IMR-90 (cell line): Measurements from ENCODE around the gene TBCC. TPM values are rescaled to one million over a fixed set of nuclear protein-coding genes. Genes with fewer than 3 reads are reported as not detected.

Experiments used
- ATAC-seq: fragments of 200-7000 bp; cut with Tn5 transposase; 2 replicates; pipeline ENCODE4 v1.9.1; 2020; ENCODE audit warnings: low read depth, mild to moderate bottlenecking, moderate library complexity
- BruUV-seq: library from RNA; stranded (reverse); fragments of 400-500 nt; replicated peaks from 2 replicates; lab custom pipeline; 2021; lab: Mats Ljungman, UMichigan
- CTCF ChIA-PET: fragments of 300-600 bp; formaldehyde crosslinking; extraction: SDS; loops from one replicate; lab custom pipeline; 2021; ENCODE audit warnings: antibody characterized with exemption; lab: Yijun Ruan, JAX
- POLR2A ChIA-PET: fragments of 300-600 bp; sonication (Branson Sonifier 250); formaldehyde crosslinking; loops from one replicate; lab custom pipeline; 2022; ENCODE audit warnings: antibody characterized with exemption; ENCODE audit not compliant: unreplicated experiment; lab: Charles Lee
- DNase-seq: peaks from one replicate; pipeline ENCODE4 v3.0.0; 2013
- H2AFZ ChIP-seq: replicated peaks from 2 replicates; pipeline ENCODE3; 2013; ENCODE audit warnings: low read length, mild to moderate bottlenecking; ENCODE audit not compliant: poor library complexity
- H2AK5ac ChIP-seq: 2 replicates; pipeline ENCODE4 v1.6.1; 2013; ENCODE audit warnings: low read depth, low read length, inconsistent platforms
- H2AK9ac ChIP-seq: replicated peaks from 2 replicates; pipeline ENCODE3; 2013; ENCODE audit warnings: mild to moderate bottlenecking, low read depth, low read length, moderate library complexity; ENCODE audit not compliant: poor library complexity
- H2BK120ac ChIP-seq: 2 replicates; pipeline ENCODE4 v1.6.1; 2013; ENCODE audit warnings: low read depth, low read length, inconsistent platforms
- H2BK15ac ChIP-seq: 3 replicates; pipeline ENCODE4 v1.6.1; 2013; ENCODE audit warnings: low read depth, low read length, inconsistent platforms
- H2BK20ac ChIP-seq: 2 replicates; pipeline ENCODE4 v1.6.1; 2013; ENCODE audit warnings: low read depth, mild to moderate bottlenecking, inconsistent platforms, low read length, moderate library complexity
- H2BK5ac ChIP-seq: 2 replicates; pipeline ENCODE4 v1.6.1; 2013; ENCODE audit warnings: mild to moderate bottlenecking, low read depth, low read length, inconsistent platforms; ENCODE audit not compliant: poor library complexity, severe bottlenecking
- H3K14ac ChIP-seq: replicated peaks from 2 replicates; pipeline ENCODE4 v1.6.1; 2013; ENCODE audit warnings: low read depth, low read length, inconsistent platforms
- H3K18ac ChIP-seq: 2 replicates; pipeline ENCODE4 v1.6.1; 2013; ENCODE audit warnings: low read depth, low read length, control low read depth
- H3K23ac ChIP-seq: 2 replicates; pipeline ENCODE4 v1.6.1; 2013; ENCODE audit warnings: low read depth, low read length, inconsistent platforms
- H3K27ac ChIP-seq: 2 replicates; pipeline ENCODE4 v1.5.1; 2013; ENCODE audit warnings: mild to moderate bottlenecking, control low read depth, low read length; ENCODE audit not compliant: insufficient read depth
- H3K27me3 ChIP-seq: 2 replicates; pipeline ENCODE4 v1.6.1; 2013; ENCODE audit warnings: low read length; ENCODE audit not compliant: control insufficient read depth, insufficient read depth
- H3K36me3 ChIP-seq: 2 replicates; pipeline ENCODE4 v1.6.1; 2013; ENCODE audit warnings: low read length, mixed read lengths; ENCODE audit not compliant: control insufficient read depth, insufficient read depth
- H3K4ac ChIP-seq: 2 replicates; pipeline ENCODE4 v1.6.1; 2013; ENCODE audit warnings: low read depth, low read length, inconsistent platforms
- H3K4me1 ChIP-seq: 2 replicates; pipeline ENCODE4 v1.6.1; 2013; ENCODE audit warnings: low read length, mixed read lengths; ENCODE audit not compliant: control insufficient read depth, insufficient read depth
- H3K4me2 ChIP-seq: 2 replicates; pipeline ENCODE4 v1.6.1; 2013; ENCODE audit warnings: low read depth, mild to moderate bottlenecking, control low read depth, low read length, moderate library complexity
- H3K4me3 ChIP-seq: 2 replicates; pipeline ENCODE4 v1.5.1; 2013; ENCODE audit warnings: low read depth, mild to moderate bottlenecking, control low read depth, low read length, moderate library complexity; ENCODE audit not compliant: insufficient read depth
- H3K56ac ChIP-seq: 2 replicates; pipeline ENCODE4 v1.6.1; 2013; ENCODE audit warnings: low read length, inconsistent platforms; ENCODE audit not compliant: insufficient read depth; ENCODE audit errors: extremely low read depth
- H3K79me1 ChIP-seq, 2 experiments: 2 replicates each; pipeline ENCODE4 v1.6.1; 2013; ENCODE audit warnings: low read length in 2 of 2, inconsistent platforms in 1 of 2, low read depth in 1 of 2
- H3K9ac ChIP-seq: 2 replicates; pipeline ENCODE4 v1.6.1; 2013; ENCODE audit warnings: low read depth, low read length, control low read depth
- H3K9me1 ChIP-seq: 2 replicates; pipeline ENCODE4 v1.6.1; 2013; ENCODE audit warnings: low read length, inconsistent platforms; ENCODE audit not compliant: insufficient read depth
- H3K9me3 ChIP-seq: 2 replicates; pipeline ENCODE4 v1.6.1; 2013; ENCODE audit warnings: low read length; ENCODE audit not compliant: control insufficient read depth, insufficient read depth
- H4K20me1 ChIP-seq: 2 replicates; pipeline ENCODE4 v1.6.1; 2013; ENCODE audit warnings: low read length, inconsistent platforms; ENCODE audit not compliant: insufficient read depth
- H4K5ac ChIP-seq: 2 replicates; pipeline ENCODE4 v1.6.1; 2013; ENCODE audit warnings: mild to moderate bottlenecking, low read depth, low read length, control low read depth
- H4K8ac ChIP-seq, 2 experiments: 2 replicates each; pipeline ENCODE4 v1.6.1; 2013; ENCODE audit warnings: low read depth in 2 of 2, low read length in 2 of 2, control low read depth in 1 of 2, inconsistent platforms in 1 of 2
- H4K91ac ChIP-seq: 2 replicates; pipeline ENCODE4 v1.6.1; 2013; ENCODE audit warnings: low read depth, low read length, inconsistent platforms; ENCODE audit not compliant: insufficient read depth
- BHLHE40 ChIP-seq: fragments of 150-350 bp; IDR thresholded peaks from 2 replicates; pipeline ENCODE4 v1.6.1; 2016; ENCODE audit warnings: mild to moderate bottlenecking, low read depth, low read length
- CEBPB ChIP-seq: IDR thresholded peaks from 2 replicates; pipeline ENCODE4 v1.6.1; 2012; ENCODE audit warnings: low read depth, low read length, improper control_type of control experiment
- CHD1 ChIP-seq: IDR thresholded peaks from 2 replicates; pipeline ENCODE4 v1.6.1; 2012; ENCODE audit warnings: low read depth, low read length, improper control_type of control experiment
- FOS ChIP-seq: fragments of 150-350 bp; IDR thresholded peaks from 2 replicates; pipeline ENCODE4 v1.6.1; 2016; ENCODE audit warnings: low read depth, low read length
- MAFK ChIP-seq: IDR thresholded peaks from 2 replicates; pipeline ENCODE4 v1.6.1; 2012; ENCODE audit warnings: low read depth, low read length, improper control_type of control experiment
- MAZ ChIP-seq: IDR thresholded peaks from 2 replicates; pipeline ENCODE4 v1.6.1; 2012; ENCODE audit warnings: low read depth, mild to moderate bottlenecking, low read length, improper control_type of control experiment, moderate library complexity, borderline replicate concordance
- MXI1 ChIP-seq: IDR thresholded peaks from 2 replicates; pipeline ENCODE4 v1.6.1; 2012; ENCODE audit warnings: low read depth, mild to moderate bottlenecking, low read length, moderate library complexity, borderline replicate concordance
- NFE2L2 ChIP-seq: fragments of 150-350 bp; IDR thresholded peaks from 2 replicates; pipeline ENCODE4 v1.6.1; 2016; ENCODE audit warnings: low read depth, mild to moderate bottlenecking, low read length
- POLR2A ChIP-seq: IDR thresholded peaks from 2 replicates; pipeline ENCODE4 v1.6.1; 2012; ENCODE audit warnings: mild to moderate bottlenecking, low read depth, low read length
- RAD21 ChIP-seq: IDR thresholded peaks from 2 replicates; pipeline ENCODE4 v1.6.1; 2012; ENCODE audit warnings: low read length, improper control_type of control experiment
- RCOR1 ChIP-seq: IDR thresholded peaks from 2 replicates; pipeline ENCODE4 v1.6.1; 2012; ENCODE audit warnings: mild to moderate bottlenecking, low read length, improper control_type of control experiment; ENCODE audit not compliant: insufficient replicate concordance
- RFX5 ChIP-seq: IDR thresholded peaks from 2 replicates; pipeline ENCODE4 v1.8.0; 2012; ENCODE audit warnings: low read depth, mild to moderate bottlenecking, low read length, moderate library complexity
- SMC3 ChIP-seq: fragments of 150-350 bp; IDR thresholded peaks from 2 replicates; pipeline ENCODE4 v1.6.1; 2016; ENCODE audit warnings: low read depth, mild to moderate bottlenecking, antibody characterized with exemption, low read length, moderate library complexity
- WGBS, 2 experiments: methylation state at CpG; one replicate each; pipeline versions ENCODE4 v1.1.5 to v1.1.7; 2013; ENCODE audit warnings: missing lambda C conversion rate in 2 of 2; ENCODE audit not compliant: insufficient read length in 1 of 2; ENCODE audit errors: extremely low coverage in 2 of 2; 5-methylcytosine and 5-hydroxymethylcytosine counted together
- dilution Hi-C: fragments of 300-500 bp; cut with HindIII; formaldehyde crosslinking; loops from one replicate; pipeline ENCODE4 v1.14.3; 2018; ENCODE audit warnings: low sequenced_read_pairs; ENCODE audit not compliant: unreplicated experiment
- in situ Hi-C: fragments of 300-500 bp; cut with MboI; formaldehyde crosslinking; loops from 3 replicates; pipeline ENCODE4 v1.14.3; 2019; ENCODE audit warnings: low sequenced_read_pairs, inconsistent platforms, mixed read lengths
- intact Hi-C: fragments of 100-400 bp; cut with micrococcal nuclease; formaldehyde crosslinking; loops from 2 replicates; pipeline ENCODE4 v1.10.0; 2022
- polyA plus RNA-seq, 3 experiments: library from polyadenylated mRNA; depleted of rRNA; stranded (reverse); fragments of >200 nt; gene quantifications; 2 replicates each; pipeline ENCODE4 v1.2.3, GENCODE V29; 2012; ENCODE audit warnings: low replicate concordance in 1 of 3
- total RNA-seq: library from RNA; depleted of rRNA; stranded (reverse); fragments of >200 nt; gene quantifications from 2 replicates; pipeline ENCODE4 v1.2.3, GENCODE V29; 2012
- TF ChIP-seq, protein P1 (sequence below): conservative IDR thresholded peaks from 2 replicates; pipeline ENCODE4 v1.5.1; 2012; ENCODE audit warnings: mild to moderate bottlenecking, low read depth, low read length, improper control_type of control experiment
- TF ChIP-seq, protein P2 (sequence below): fragments of 150-350 bp; IDR thresholded peaks from 2 replicates; pipeline ENCODE4 v1.6.1; 2016; ENCODE audit warnings: low read depth, mild to moderate bottlenecking, low read length, moderate library complexity, borderline replicate concordance
- TF ChIP-seq, protein P3 (sequence below): fragments of 150-350 bp; IDR thresholded peaks from 2 replicates; pipeline ENCODE4 v1.6.1; 2017; ENCODE audit warnings: mild to moderate bottlenecking, antibody characterized with exemption, low read length, low read depth

TBCC gene
- total and polyA plus RNA-seq, 2 of the 4 experiments (the other 2 are of a cell fraction): 23.0 to 32.6 TPM

DNA sequence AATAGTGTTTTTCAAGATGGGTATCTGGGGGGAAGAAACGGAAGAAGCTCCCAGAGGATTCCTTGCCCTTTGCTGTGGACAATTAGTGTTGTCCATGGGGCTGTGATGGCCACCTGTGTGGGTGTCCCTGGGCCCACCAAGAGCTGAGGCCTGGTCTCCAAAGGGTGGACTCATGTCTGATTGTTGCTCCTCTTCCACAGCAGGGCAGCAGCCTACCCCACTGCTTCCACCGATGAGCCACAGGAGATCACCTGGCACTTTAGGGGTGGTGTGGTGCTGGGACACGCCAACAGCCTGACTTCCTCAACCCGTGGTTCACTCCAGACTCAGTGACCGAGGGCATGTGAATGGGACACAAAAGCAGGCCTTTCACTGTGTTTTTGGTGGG is 48.6 kb downstream of the TBCC start:
- H4K8ac ChIP-seq: no peak overlapping the region
- H3K27ac ChIP-seq: no peak overlapping the region
- H4K91ac ChIP-seq: no peak overlapping the region
- no peaks in the 10 kb centered on the region for H3K27me3 ChIP-seq
- POLR2A ChIA-PET: interaction anchor here (0.8 kb wide), 1 partner anchor 183 kb away, joined by 3 read pairs; no protein-coding TSS in a partner anchor
- peaks cover 11% of the 10 kb centered on the region for H3K4me1 ChIP-seq
- no peaks in the 10 kb centered on the region for H3K9me3 ChIP-seq
- H4K5ac ChIP-seq: no peak overlapping the region
- no peak overlapping the region for H3K9ac ChIP-seq
- BruUV-seq: no TSS peak
- H2AK9ac ChIP-seq: no peak overlapping the region
- H2BK120ac ChIP-seq: no peak overlapping the region
- ATAC-seq (no peak), DNase-seq (no peak)
- no peak overlapping the region for H3K23ac ChIP-seq
- CTCF ChIA-PET: interaction anchor here (1.8 kb wide), 1 partner anchor 29 kb away, joined by 6 read pairs; no protein-coding TSS in a partner anchor
- no peak overlapping the region for H2BK20ac ChIP-seq
- no peak overlapping the region for H2AFZ ChIP-seq
- H3K14ac ChIP-seq: no peak overlapping the region
- H2AK5ac ChIP-seq: no peak overlapping the region
- no peak overlapping the region for H3K18ac ChIP-seq
- in situ Hi-C loops (no loop called here), dilution Hi-C loops (no loop called here), intact Hi-C loops (no loop called here)
- 80% methylated on average over 1 of the region's 5 CpGs; no CpG with 5 or more reads in 1 of the 2 experiments for WGBS, 2 experiments
- H3K4ac ChIP-seq: no peak overlapping the region
- no peak overlapping the region for H3K4me2 ChIP-seq
- H4K20me1 ChIP-seq: no peaks in the 10 kb centered on the region; the same call in 1 of the 2 replicates
- peaks cover 8% of the 10 kb centered on the region for H3K36me3 ChIP-seq
- H2BK15ac ChIP-seq: no peak overlapping the region
- peaks cover 22% of the 10 kb centered on the region for H3K9me1 ChIP-seq
- H3K56ac ChIP-seq: no peak overlapping the region
- no peak overlapping the region for H2BK5ac ChIP-seq
- no peak for TF ChIP-seq CEBPB
- no peak for TF ChIP-seq MAZ
- TF ChIP-seq, protein P1, sequence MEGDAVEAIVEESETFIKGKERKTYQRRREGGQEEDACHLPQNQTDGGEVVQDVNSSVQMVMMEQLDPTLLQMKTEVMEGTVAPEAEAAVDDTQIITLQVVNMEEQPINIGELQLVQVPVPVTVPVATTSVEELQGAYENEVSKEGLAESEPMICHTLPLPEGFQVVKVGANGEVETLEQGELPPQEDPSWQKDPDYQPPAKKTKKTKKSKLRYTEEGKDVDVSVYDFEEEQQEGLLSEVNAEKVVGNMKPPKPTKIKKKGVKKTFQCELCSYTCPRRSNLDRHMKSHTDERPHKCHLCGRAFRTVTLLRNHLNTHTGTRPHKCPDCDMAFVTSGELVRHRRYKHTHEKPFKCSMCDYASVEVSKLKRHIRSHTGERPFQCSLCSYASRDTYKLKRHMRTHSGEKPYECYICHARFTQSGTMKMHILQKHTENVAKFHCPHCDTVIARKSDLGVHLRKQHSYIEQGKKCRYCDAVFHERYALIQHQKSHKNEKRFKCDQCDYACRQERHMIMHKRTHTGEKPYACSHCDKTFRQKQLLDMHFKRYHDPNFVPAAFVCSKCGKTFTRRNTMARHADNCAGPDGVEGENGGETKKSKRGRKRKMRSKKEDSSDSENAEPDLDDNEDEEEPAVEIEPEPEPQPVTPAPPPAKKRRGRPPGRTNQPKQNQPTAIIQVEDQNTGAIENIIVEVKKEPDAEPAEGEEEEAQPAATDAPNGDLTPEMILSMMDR: no peak
- no peak for TF ChIP-seq NFE2L2
- TF ChIP-seq POLR2A: no peak
- TF ChIP-seq, protein P2, sequence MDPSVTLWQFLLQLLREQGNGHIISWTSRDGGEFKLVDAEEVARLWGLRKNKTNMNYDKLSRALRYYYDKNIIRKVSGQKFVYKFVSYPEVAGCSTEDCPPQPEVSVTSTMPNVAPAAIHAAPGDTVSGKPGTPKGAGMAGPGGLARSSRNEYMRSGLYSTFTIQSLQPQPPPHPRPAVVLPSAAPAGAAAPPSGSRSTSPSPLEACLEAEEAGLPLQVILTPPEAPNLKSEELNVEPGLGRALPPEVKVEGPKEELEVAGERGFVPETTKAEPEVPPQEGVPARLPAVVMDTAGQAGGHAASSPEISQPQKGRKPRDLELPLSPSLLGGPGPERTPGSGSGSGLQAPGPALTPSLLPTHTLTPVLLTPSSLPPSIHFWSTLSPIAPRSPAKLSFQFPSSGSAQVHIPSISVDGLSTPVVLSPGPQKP: no peak
- TF ChIP-seq SMC3: no peak
- TF ChIP-seq RAD21: no peak
- no peak for TF ChIP-seq RCOR1
- TF ChIP-seq BHLHE40: no peak
- TF ChIP-seq FOS: no peak
- TF ChIP-seq CHD1: no peak
- TF ChIP-seq MXI1: no peak
- TF ChIP-seq RFX5: no peak
- no peak for TF ChIP-seq MAFK
- TF ChIP-seq, protein P3, sequence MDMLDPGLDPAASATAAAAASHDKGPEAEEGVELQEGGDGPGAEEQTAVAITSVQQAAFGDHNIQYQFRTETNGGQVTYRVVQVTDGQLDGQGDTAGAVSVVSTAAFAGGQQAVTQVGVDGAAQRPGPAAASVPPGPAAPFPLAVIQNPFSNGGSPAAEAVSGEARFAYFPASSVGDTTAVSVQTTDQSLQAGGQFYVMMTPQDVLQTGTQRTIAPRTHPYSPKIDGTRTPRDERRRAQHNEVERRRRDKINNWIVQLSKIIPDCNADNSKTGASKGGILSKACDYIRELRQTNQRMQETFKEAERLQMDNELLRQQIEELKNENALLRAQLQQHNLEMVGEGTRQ: no peak
- H3K79me1 ChIP-seq: peaks cover 0 to 15% of the 10 kb centered on the region in 2 experiments; a peak in 2 of 4 replicates
- no peak overlapping the region for H3K4me3 ChIP-seq
